HG02943 (cell line): ENCODE measurements around the gene PRM2.
"Not testable (repeated sequence)": the region's sequence is repeated elsewhere in the genome, so short reads cannot be mapped to it uniquely, and the experiment has no call there.

ENCODE experiments used
- ATAC-seq: cut with Tn5 transposase; IDR thresholded peaks from one replicate; pipeline ENCODE4 v1.9.1; 2021; ENCODE audit warnings: mild to moderate bottlenecking, low read depth, moderate library complexity; ENCODE audit not compliant: unreplicated experiment

Gene PRM2

DNA sequence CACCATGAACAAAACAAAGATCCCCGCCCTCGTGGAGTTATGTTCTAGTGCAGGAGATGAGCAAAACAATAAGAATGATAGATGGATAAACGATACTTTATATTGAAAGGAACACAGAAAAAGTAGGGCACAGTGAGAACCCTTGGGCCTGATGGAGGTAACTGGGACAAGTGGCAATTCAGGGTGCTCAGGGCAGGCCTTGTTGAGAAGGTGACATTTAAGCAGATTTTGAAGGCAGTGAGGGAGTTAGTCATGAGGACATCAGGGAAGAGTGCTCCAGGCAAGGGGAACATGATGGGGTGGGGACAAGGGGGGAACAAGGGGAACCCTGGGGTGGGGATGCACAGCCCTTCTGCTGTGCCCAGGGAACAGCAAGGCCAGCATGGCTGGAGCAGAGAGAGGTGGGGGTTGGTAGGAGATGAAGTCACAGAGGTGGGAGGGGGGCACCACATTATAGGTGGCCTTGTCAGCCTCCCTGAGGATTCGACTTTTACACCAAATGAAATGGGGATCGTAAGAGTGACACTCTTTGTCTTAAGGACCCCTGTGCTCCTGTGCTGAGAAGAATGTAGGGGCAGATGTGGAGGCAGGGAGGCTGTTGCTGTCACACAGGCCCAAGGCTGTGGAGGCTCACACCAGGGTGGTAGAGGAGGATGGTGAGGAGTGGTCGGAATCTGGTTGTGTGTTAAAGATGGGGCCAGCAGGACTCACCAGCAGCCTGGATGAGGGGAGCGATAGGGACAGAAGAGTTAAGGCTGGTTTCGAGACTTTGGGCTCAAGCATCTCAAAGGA is 14.0 kb upstream of the PRM2 start:
- ATAC-seq: no peak

DNA sequence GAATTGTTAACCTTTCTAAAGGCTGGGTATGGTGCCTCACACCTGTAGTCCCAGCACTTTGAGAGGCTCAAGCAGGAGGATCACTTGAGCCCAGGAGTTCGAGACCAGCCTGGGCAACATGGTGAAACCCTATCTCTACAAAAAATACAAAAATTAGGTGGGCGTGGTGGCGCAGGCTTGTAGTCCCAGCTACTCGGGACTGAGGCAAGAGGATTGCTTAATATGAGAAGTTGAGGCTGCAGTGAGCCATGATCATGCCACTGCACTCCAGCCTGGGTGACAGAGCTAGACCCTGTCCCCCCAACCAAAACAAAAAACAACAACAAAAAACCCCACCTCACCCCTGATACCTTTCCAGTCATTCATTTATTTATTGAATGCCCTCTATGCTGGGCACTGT is 13.4 kb upstream of the PRM2 start:
- not testable (repeated sequence) for ATAC-seq

DNA sequence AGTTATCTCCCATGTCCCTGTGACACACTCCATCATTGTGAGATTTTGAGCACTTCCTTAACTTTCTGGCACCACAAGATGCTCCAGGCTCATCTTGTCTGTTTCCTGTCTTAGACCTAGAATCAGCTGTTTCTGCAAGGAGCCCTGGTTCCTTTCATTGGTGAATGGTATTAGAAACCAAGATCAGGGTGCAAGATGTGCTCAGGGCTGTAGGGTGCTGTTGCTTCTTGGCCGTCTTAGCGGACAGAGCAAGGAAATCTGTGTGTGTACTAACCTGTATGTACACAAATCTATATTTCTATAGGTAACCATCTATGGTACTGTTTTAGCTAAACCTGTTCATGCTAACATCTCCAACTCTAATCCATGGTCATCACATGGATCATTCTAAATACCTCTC is 12.9 kb upstream of the PRM2 start:
- ATAC-seq: no peak

DNA sequence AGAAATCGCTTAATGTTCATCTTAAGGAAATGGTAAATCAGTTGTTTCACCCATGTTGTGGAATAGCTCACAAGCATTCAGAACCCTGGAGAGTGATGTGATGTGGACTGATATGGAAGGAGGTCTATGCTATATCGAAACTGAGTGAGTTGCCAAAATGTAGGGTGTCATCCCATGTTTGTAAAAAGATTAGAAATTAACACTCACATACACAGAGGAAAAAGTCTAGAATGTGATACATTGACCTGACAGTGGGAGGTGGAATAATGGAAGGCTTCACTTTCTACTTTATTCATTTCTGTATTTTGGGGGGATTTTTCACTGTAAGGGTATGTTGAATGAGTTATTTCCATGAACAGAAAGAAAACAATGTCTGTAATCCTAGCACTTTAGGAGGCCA is 9.6 kb upstream of the PRM2 start:
- no peak for ATAC-seq

DNA sequence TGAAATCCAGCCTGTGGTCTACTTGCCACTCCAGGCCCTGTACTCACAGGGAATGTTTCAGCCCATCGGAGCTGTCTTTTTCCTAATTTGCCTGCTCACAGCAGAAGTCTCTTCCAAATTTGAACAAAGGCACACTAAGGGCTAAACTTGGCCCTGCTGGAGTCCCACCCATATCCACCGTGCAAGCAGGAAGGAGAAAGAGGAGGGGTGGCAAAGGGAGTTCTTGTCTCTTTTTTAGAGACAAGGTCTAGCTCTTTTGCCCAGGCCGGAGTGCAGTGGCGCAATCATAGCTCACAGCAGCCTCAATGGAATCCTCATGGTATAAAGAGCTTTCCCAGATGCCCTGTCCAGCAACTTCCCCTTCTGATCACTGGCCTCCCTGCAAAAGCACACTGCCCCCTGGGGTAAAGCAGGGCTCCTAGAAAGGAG is 7.6 kb upstream of the PRM2 start:
- no peak for ATAC-seq

- no peak for ATAC-seq
Observed at GRCh38 chr16:11280616-11281522, 4.6 kb upstream of the PRM2 start, which contains the start of gene PRM1. TSS of gene PRM1 (minus strand) at chr16:11281330. CDS start at chr16:11281238, 92 bp downstream.

DNA sequence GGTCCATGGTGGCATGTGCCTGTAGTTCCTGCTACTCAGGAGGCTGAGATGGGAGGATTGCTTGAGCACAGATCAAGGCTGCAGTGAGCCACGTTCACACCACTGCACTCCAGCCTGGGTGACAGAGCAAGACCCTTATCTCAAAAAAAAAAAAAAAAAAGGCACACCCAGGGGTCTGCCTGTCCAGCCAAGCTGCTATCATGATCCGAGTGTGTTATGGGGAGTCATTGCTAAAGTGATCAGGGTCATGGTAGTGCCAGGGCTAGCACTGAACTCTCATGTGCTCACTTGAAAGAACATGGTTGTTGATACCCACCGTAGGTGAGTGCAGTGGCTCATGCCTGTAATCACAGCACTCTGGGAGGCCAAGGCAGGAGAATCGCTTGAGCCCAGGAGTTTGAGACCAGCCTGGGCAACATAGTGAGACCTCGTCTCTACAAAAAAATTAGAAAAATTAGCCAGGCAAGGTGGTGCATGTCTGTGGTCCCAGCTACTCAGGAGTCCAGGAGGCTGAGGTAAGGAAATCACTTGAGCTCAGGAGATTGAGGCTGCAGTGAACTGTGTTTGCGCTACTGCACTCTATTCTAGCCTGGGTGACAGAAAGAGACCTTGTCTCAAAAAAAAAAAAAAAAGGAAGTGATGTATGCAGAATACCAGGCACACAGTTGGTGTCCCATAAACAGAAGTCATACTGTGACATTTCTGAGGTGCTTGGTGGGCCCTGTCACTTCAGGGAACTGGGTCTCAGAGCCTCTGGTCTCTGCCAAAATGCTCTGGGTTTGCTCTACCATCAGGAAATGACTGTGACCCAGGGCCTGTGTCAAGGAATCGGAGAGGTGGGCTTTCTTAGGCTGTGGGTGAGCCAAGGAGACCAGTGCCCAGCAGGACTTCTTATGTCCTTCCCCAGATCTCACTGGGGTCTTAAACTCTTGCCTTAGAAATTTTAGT is 2.7 kb upstream of the PRM2 start:
- no peak for ATAC-seq

DNA sequence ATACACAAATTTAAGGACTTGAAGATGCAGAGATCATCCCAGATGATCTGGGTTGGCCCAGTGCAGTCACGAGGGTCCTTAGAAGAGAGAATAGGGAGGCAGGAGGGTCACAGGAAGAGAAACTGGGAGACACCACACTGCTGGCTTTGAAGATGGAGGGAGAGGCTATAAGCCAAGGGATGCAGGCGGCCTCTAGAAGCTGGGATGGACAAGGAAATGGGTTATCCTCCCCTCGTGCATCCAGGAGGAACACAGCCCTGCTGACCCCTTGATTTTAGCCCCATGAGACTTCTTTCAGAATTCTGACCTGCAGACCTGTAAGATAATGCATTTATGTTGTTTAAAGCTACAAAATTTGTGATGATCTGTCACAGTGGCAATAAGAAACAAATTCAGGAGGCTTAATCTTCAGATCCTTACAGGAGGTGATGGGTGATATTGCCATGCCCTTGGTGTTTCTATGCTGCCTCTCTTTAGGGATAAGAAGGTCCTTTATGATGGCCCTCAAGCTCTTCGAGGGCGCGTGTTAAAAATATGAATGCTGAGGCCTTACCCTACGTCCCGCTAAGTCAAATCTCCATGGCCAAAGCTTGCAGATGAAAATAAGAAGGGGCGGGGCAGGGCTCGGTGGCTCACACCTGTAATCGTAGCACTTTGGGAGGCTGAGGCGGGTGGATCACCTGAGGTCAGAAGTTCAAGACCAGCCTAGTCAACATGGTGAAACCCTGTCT is 1.5 kb upstream of the PRM2 start:
- no peak for ATAC-seq

- no peak for ATAC-seq
Observed at GRCh38 chr16:11276896-11277593, 765 bp upstream of the PRM2 start.

- no peak for ATAC-seq
Observed at GRCh38 chr16:11274964-11275363, 1.3 kb downstream of the PRM2 start.

DNA sequence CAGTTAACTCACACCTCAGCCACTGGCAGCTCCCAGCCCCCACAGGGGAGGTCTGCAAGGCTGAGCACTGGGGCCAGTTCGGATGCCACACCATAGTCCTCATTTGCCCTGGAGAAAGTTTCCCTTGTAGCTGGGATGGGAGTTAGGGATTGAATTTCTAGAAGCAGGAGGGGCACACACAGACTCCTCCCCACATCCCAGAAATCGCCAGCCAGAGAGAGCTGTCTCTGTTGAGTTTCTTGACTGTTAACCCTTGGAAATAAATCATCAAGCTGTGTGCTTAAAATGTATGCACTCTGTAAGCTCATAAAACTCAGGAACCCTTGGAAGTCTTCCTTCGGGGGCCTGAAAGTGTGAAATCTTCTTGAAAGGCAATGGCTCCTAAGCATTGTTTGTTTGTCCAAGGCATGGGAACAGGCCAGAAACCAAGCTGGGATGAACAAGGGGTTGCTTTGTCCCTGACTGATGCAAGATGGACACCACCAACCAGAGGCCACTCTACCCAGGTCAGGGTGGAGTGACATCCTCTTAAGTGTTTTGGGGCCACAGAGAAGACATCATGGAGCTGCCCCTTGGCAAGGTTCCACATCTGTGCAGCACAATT is 2.5 kb downstream of the PRM2 start:
- no peak for ATAC-seq

DNA sequence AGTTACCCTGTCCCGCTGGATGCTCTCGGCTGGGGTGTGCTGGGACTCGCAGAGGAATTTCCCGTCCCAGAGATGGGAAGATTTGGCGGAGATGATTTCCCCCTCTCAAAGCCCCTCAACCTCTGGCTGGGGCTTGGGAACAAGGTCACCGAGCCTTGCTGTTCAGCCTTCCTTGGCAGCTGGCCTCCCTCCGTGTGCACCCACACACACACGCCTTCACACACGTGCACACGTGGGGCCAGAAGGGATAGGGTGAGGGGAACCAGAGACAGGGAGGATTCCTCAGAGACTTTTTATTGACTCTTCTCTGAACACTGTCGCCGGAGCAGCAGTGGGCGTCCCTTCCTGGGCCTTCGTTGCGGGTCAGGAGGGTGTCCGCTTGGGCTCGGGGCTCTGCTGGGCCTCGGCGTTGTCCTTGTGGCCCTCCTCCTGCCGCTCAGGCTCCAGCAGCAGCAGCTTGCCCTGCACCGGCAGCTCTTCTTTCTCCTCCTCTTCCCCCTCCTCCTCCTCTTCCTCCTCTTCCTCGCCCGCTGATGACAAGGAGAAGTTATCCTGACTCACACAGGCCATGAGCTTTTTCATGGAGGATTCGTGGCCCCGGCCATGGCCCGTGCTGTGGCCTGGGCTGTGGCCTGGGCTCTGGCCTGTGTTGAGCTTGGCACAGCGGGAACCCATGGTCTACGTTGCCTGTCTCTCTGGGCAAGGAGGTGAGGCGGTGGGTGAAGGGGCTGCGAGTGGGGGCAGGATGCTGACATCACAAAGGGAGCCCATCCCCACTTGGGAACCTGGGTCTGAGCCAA is 3.2 kb downstream of the PRM2 start, which contains the start of gene PRM3:
TSS of gene PRM3 (minus strand) at position 709 of the 800 bp plus-strand sequence. CDS start at position 675, 34 bp downstream.
- ATAC-seq: no peak

DNA sequence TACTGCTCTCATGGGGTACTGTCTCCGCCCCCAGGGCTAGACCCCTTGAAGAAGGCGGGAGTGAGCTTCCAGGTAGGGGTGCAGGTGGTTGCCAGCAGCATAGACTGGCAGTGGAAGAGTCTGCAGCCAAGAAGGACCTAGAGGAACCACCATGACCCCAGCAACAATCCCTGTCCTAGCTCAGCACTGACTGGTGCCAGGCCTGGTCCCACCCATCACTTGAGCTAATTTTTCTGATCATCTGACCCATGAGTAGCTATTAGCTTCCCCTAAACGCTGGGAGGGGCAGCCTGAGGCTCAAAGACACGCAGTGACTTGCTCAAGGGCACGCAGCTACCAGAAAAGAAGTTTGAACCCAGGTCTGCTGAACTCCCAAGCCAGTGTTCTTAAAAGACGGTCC is 3.8 kb downstream of the PRM2 start:
- ATAC-seq: no peak

GRCh38 chr16:11271610-11272009 is 4.7 kb downstream of the PRM2 start:
- ATAC-seq: no peak

DNA sequence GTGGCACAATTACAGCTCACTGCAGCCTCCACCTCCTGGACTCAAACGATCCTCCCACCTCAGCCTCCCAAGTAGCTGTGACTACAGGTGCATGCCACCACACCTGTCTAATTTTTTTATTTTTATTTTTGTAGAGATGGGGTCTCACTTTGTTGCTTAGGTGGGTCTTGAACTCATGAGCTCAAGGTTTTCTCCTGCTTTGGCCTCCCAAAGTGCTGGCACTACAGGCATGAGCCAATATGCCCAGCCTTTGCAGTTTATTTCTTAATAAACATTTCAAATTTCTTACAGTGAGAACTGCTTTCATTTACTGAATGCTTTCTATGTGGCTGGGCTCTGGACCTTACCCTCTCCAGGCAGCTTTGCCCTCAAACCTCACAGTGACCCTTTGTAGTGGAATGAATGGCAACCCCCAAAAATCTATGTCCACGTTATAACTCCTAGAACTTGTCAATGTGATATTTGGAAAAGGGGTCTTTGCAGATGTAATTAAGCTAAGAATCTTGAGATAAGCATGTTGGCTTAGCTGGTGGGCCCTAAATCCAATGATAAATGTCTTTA is 5.6 kb downstream of the PRM2 start:
- no peak for ATAC-seq

GRCh38 chr16:11268921-11269375 is 7.3 kb downstream of the PRM2 start, which contains the start of gene TNP2:
TSS of gene TNP2 (minus strand) at chr16:11269325. CDS start at chr16:11269262, 63 bp downstream.
- no peak for ATAC-seq

GRCh38 chr16:11265124-11265523 is 11.2 kb downstream of the PRM2 start:
- no peak for ATAC-seq
